NCI-H510A (cell line): ENCODE measurements around the gene ASNSD1.
"Not testable (repeated sequence)": the region's sequence is repeated elsewhere in the genome, so short reads cannot be mapped to it uniquely, and the experiment has no call there.

Experiments used
- DNase-seq: peaks from one replicate; lab custom pipeline; 2025; lab: John Stamatoyannopoulos, UW

ASNSD1 gene

DNA sequence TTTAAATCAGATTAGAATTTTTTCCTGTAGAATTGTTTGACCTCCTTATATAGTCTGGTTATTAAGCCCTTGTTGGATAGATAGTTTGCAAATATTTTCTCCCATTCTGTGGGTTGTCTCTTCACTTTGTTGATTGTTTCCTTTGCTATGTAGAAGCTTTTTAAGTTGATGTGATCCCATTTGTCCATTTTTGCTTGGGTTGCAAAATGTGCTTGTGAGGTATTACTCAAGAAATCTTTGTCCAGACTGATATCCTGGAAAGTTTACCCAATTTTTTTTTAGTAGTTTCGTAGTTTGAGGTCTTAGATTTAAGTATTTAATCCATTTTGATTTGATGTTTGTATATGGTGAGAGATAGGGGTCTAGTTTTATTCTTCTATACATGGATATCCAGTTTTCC lies 26.5 kb downstream of the ASNSD1 start:
- not testable (repeated sequence) for DNase-seq

DNA sequence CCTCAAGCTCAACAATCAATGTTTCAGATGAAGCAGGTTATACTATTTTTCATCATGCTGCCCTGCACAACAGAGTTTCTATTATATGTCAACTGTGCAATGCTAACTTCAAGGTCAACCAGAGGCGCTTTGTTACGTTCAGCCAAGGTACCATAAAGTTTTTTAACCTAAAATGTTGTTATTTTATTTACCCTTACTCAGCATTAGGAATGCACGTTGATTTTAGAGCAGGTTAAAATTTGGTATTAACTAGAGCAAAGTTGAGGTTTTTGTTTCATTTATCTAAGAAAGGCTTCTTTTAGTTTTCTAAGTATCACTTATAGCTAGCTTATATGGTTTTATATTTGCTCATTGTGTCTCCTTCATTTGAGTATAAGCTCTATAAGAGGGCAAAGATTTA lies 35.0 kb downstream of the ASNSD1 start:
- DNase-seq: no peak

- no peak for DNase-seq
These were observed 37.0 kb downstream of the ASNSD1 start for GRCh38 chr2:189698020-189698887.

GRCh38 chr2:189700681-189701080 lies 39.4 kb downstream of the ASNSD1 start:
- DNase-seq: no peak

- DNase-seq: no peak
These were observed 40.8 kb downstream of the ASNSD1 start for GRCh38 chr2:189702071-189702470.

GRCh38 chr2:189709501-189710221 lies 48.4 kb downstream of the ASNSD1 start:
- no peak for DNase-seq

- not testable (repeated sequence) for DNase-seq
These were observed 56.3 kb downstream of the ASNSD1 start for GRCh38 chr2:189717593-189717992.

GRCh38 chr2:189719571-189719970 lies 58.3 kb downstream of the ASNSD1 start:
- DNase-seq: no peak
